CD14-positive monocyte (primary cell): ENCODE results near the gene OSCP1. TPM values are rescaled to one million over a fixed set of nuclear protein-coding genes. Genes with fewer than 3 reads are reported as not detected.

Experiments
- DNase-seq, 3 donors: peaks; one replicate each; pipeline ENCODE4 v3.0.0-alpha.2; 2011 to 2022
- H2AFZ ChIP-seq: 2 replicates; pipeline ENCODE4 v1.6.0; 2012; ENCODE audit warnings: mild to moderate bottlenecking, low read depth, low read length, inconsistent platforms; ENCODE audit not compliant: insufficient read depth, poor library complexity, severe bottlenecking
- H3K27ac ChIP-seq, 2 donors: 1 replicate in 1 of 2; 2 replicates in 1 of 2; pipeline ENCODE4 v1.5.1; 2012 to 2013; ENCODE audit warnings: low read length in 2 of 2, control low read depth in 1 of 2, inconsistent platforms in 1 of 2, low read depth in 1 of 2, mild to moderate bottlenecking in 1 of 2
- H3K27me3 ChIP-seq, 2 donors: one replicate each; pipeline versions ENCODE4 v1.6.0 to v1.6.1; 2011 to 2013; ENCODE audit warnings: low read length in 2 of 2; ENCODE audit not compliant: control insufficient read depth in 2 of 2, insufficient read depth in 2 of 2
- H3K36me3 ChIP-seq, 2 donors: replicated peaks in 1 of 2; 1 replicate in 1 of 2; 2 replicates in 1 of 2; pipeline versions ENCODE4 v1.5.1 to v1.6.1; 2012 to 2013; ENCODE audit warnings: low read length in 2 of 2, control low read depth in 1 of 2, inconsistent platforms in 1 of 2, mild to moderate bottlenecking in 1 of 2; ENCODE audit not compliant: insufficient read depth in 2 of 2, control insufficient read depth in 1 of 2
- H3K4me1 ChIP-seq, 2 donors: 1 replicate in 1 of 2; 2 replicates in 1 of 2; pipeline versions ENCODE4 v1.5.1 to v1.6.1; 2012 to 2013; ENCODE audit warnings: low read length in 2 of 2, control low read depth in 1 of 2, inconsistent platforms in 1 of 2, mild to moderate bottlenecking in 1 of 2, moderate library complexity in 1 of 2; ENCODE audit not compliant: insufficient read depth in 2 of 2, control insufficient read depth in 1 of 2
- H3K4me2 ChIP-seq: replicated peaks from 2 replicates; pipeline ENCODE3; 2012; ENCODE audit warnings: low read length, moderate library complexity, mild to moderate bottlenecking; ENCODE audit not compliant: poor library complexity, severe bottlenecking; ENCODE audit errors: extremely low read depth
- H3K4me3 ChIP-seq, 3 experiments: fragments of 200-600 bp in 1 of 3; sonication (generic) in 1 of 3; replicated peaks in 1 of 3; 1 replicate in 2 of 3; 2 replicates in 1 of 3; pipeline ENCODE4 v1.5.1; 2011 to 2013; ENCODE audit warnings: low read length in 3 of 3, mild to moderate bottlenecking in 3 of 3, control low read depth in 2 of 3, low read depth in 2 of 3, inconsistent platforms in 1 of 3, moderate library complexity in 1 of 3
- H3K79me2 ChIP-seq: 2 replicates; pipeline ENCODE4 v1.6.0; 2012; ENCODE audit warnings: mild to moderate bottlenecking, control low read depth, inconsistent platforms, low read length, moderate library complexity; ENCODE audit not compliant: insufficient read depth
- H3K9ac ChIP-seq: 2 replicates; pipeline ENCODE4 v1.6.0; 2017; ENCODE audit warnings: low read length, mild to moderate bottlenecking; ENCODE audit not compliant: insufficient read depth, poor library complexity, severe bottlenecking
- H3K9me3 ChIP-seq, 2 donors: replicated peaks in 1 of 2; 1 replicate in 1 of 2; 2 replicates in 1 of 2; pipeline versions ENCODE4 v1.5.1 to v1.6.1; 2012 to 2013; ENCODE audit warnings: low read length in 2 of 2, control low read depth in 1 of 2; ENCODE audit not compliant: control insufficient read depth in 1 of 2, insufficient read depth in 1 of 2
- H4K20me1 ChIP-seq: 2 replicates; pipeline ENCODE4 v1.6.0; 2012; ENCODE audit warnings: mild to moderate bottlenecking, low read length, control low read depth, moderate library complexity; ENCODE audit not compliant: insufficient read depth
- H3K27ac Mint-ChIP-seq, 7 donors: one replicate each; pipeline ENCODE4 v1.8.0; 2020; ENCODE audit warnings: mild to moderate bottlenecking in 7 of 7, mixed read lengths in 7 of 7, moderate library complexity in 6 of 7, inconsistent platforms in 2 of 7
- H3K27me3 Mint-ChIP-seq, 3 donors: one replicate each; pipeline ENCODE4 v1.8.0; 2021 to 2022; ENCODE audit warnings: low read depth in 3 of 3, mild to moderate bottlenecking in 3 of 3, mixed read lengths in 3 of 3, moderate library complexity in 3 of 3, inconsistent platforms in 1 of 3
- H3K36me3 Mint-ChIP-seq, 2 donors: one replicate each; pipeline ENCODE4 v1.8.0; 2020; ENCODE audit warnings: mixed read lengths in 2 of 2, inconsistent platforms in 1 of 2, mild to moderate bottlenecking in 1 of 2
- H3K4me1 Mint-ChIP-seq: one replicate; pipeline ENCODE4 v1.8.0; 2020; ENCODE audit warnings: mild to moderate bottlenecking, mixed read lengths
- H3K4me3 Mint-ChIP-seq, 2 donors: one replicate each; pipeline ENCODE4 v1.8.0; 2020; ENCODE audit warnings: mild to moderate bottlenecking in 2 of 2, mixed read lengths in 2 of 2, moderate library complexity in 1 of 2
- H3K9me3 Mint-ChIP-seq, 7 donors: one replicate each; pipeline ENCODE4 v1.8.0; 2020 to 2022; ENCODE audit warnings: mixed read lengths in 7 of 7, mild to moderate bottlenecking in 6 of 7, moderate library complexity in 6 of 7, inconsistent platforms in 2 of 7
- WGBS: methylation state at CpG from one replicate; pipeline ENCODE4 v1.1.5; 2013; ENCODE audit warnings: missing lambda C conversion rate; ENCODE audit not compliant: insufficient coverage; 5-methylcytosine and 5-hydroxymethylcytosine counted together
- intact Hi-C, 2 donors: fragments of 100-400 bp; cut with micrococcal nuclease; formaldehyde crosslinking; loops; one replicate each; pipeline versions ENCODE4 v1.15.0 to v1.15.1; 2023
- polyA plus RNA-seq, 3 donors: library from polyadenylated mRNA; depleted of rRNA in 1 of 3; unstranded in 2 of 3; stranded (reverse) in 1 of 3; fragments of 300-500 nt in 2 of 3; fragments of >200 nt in 1 of 3; fragmentation: Illumina TruSeq in 2 of 3; gene quantifications; 1 replicate in 2 of 3; 2 replicates in 1 of 3; pipeline ENCODE4 v1.2.3, GENCODE V29; 2012 to 2021
- TF ChIP-seq, protein P1 (sequence below): fragments of 200-600 bp; IDR thresholded peaks from one replicate; pipeline ENCODE4 v1.8.0; 2022; ENCODE audit warnings: antibody characterized with exemption, mild to moderate bottlenecking

OSCP1 gene
- polyA plus RNA-seq, 3 donors: 0.12 to 0.82 TPM; not detected in 1

DNA sequence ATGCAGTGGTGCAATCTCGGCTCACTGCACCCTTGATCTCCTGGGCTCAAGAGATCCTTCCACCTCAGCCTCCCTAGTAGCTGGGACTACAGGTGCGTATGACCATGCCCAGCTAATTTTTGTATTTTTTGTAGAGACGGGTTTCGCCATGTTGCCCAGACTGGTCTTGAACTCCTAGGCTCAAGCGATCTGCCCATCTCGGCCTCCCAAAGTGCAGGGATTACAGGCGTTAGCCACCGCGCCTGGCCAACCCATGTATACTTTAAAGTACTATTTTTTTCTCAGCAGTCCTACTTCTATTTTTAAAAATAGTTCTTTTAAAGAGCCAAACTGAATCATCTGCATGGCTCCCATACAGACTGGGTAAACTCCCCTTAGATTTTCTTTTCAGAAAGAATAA, 68.0 kb downstream of the OSCP1 start:
- no peak for DNase-seq
- WGBS: 100% methylated on average over 1 of the region's 9 CpGs
- Mint-ChIP-seq H3K4me3 (no peak overlapping the region), H3K36me3 (peaks cover 41 to 52% of the 10 kb centered on the region in 2 donors), H3K4me1 (peaks cover 69% of the 10 kb centered on the region), H3K27ac (peak overlapping the region in 1 of 7 donors; percentile 16), H3K9me3 (peaks cover 0 to 3% (median 0%) of the 10 kb centered on the region in 7 donors), H3K27me3 (peaks cover 0 to 6% (median 0%) of the 10 kb centered on the region in 3 donors)
- H3K4me2 ChIP-seq: no peak overlapping the region
- peaks cover 82% of the 10 kb centered on the region for H3K79me2 ChIP-seq
- H3K27me3 ChIP-seq: no peaks in the 10 kb centered on the region
- H3K36me3 ChIP-seq: peaks cover 0 to 17% of the 10 kb centered on the region in 2 donors
- no peak overlapping the region for H3K4me3 ChIP-seq
- TF ChIP-seq, protein P1, sequence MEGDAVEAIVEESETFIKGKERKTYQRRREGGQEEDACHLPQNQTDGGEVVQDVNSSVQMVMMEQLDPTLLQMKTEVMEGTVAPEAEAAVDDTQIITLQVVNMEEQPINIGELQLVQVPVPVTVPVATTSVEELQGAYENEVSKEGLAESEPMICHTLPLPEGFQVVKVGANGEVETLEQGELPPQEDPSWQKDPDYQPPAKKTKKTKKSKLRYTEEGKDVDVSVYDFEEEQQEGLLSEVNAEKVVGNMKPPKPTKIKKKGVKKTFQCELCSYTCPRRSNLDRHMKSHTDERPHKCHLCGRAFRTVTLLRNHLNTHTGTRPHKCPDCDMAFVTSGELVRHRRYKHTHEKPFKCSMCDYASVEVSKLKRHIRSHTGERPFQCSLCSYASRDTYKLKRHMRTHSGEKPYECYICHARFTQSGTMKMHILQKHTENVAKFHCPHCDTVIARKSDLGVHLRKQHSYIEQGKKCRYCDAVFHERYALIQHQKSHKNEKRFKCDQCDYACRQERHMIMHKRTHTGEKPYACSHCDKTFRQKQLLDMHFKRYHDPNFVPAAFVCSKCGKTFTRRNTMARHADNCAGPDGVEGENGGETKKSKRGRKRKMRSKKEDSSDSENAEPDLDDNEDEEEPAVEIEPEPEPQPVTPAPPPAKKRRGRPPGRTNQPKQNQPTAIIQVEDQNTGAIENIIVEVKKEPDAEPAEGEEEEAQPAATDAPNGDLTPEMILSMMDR: no peak
- no peaks in the 10 kb centered on the region for H3K9me3 ChIP-seq
- peaks cover 42 to 57% of the 10 kb centered on the region in 2 donors for H3K4me1 ChIP-seq
- H3K27ac ChIP-seq: no peak overlapping the region
- no peak overlapping the region for H2AFZ ChIP-seq
- intact Hi-C loops: no loop called here
- H3K9ac ChIP-seq: no peak overlapping the region
- H4K20me1 ChIP-seq: peaks cover 47% of the 10 kb centered on the region

DNA sequence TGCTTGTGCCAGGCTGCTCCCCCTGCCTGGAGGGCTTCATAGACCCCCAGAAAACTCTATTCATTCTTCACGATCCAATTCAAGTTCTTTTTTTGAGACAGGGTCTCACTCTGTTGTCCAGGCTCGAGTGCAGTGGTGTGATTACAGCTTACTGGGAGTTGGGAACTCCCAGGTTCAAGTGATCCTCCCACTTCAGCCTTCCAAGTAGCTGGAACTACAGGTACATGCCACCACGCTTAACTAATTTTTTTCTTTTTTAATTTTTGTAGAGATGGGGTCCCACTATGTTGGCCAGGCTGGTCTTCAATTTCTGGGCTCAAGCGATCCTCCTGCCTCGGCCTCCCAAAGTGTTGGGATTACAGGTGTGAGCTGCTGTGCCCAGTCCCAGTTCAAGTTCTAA, 68.8 kb downstream of the OSCP1 start:
- Histone ChIP-seq H3K27ac (no peak overlapping the region), H2AFZ (no peak overlapping the region), H3K79me2 (peaks cover 90% of the 10 kb centered on the region), H4K20me1 (peaks cover 47% of the 10 kb centered on the region), H3K9ac (no peak overlapping the region), H3K4me3 (no peak overlapping the region), H3K9me3 (no peaks in the 10 kb centered on the region), H3K4me1 (peaks cover 36 to 53% of the 10 kb centered on the region in 2 donors), H3K27me3 (no peaks in the 10 kb centered on the region), H3K4me2 (no peak overlapping the region), H3K36me3 (peaks cover 0 to 17% of the 10 kb centered on the region in 2 donors)
- no peak for DNase-seq
- TF ChIP-seq, protein P1: no peak
- WGBS: 100% methylated on average over 1 of the region's 5 CpGs
- intact Hi-C loops: no loop called here
- Mint-ChIP-seq H3K4me1 (peaks cover 64% of the 10 kb centered on the region), H3K27me3 (peaks cover 0 to 6% (median 0%) of the 10 kb centered on the region in 3 donors), H3K9me3 (peaks cover 0 to 3% (median 0%) of the 10 kb centered on the region in 7 donors), H3K4me3 (no peak overlapping the region), H3K27ac (peak overlapping the region in 2 of 7 donors; percentile 18 to 63), H3K36me3 (peaks cover 42 to 54% of the 10 kb centered on the region in 2 donors)
